ENCODE measurements around the gene BMPR1B.

DNA sequence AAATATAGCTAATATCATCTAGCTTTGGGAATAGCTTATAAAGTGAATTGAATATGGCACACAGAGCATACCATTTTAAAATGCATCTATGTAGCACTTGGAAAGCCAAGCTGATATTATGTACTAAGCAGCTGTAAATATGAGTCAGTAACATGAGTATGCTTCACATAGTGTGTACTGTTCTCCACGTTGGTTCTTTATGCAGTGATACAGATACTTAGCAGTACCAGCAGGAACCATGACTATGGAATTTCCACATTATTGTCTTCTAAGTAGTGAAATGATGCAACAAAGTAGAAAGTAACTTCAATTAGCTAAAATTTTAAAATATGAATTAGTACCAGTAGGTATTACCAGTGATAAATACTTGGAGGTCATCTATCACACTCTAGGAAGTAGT is 320.1 kb downstream of the BMPR1B start:
- TF ChIP-seq CTCF (IDR thresholded peaks at IDR 0.05 in 2 of 3, conservative IDR thresholded peaks at IDR 0.05 in 1 of 3; ENCODE audit: insufficient read depth in 2 of 3, low read depth in 1 of 3, low read length in 3 of 3) (no peak), KDM1A (IDR thresholded peaks at IDR 0.05) (no peak), BRCA1 (IDR thresholded peaks at IDR 0.05) (no peak), BRCA1 (CRISPR knock-in tag; IDR thresholded peaks at IDR 0.05) (no peak), ZFX (CRISPR knock-in tag; IDR thresholded peaks at IDR 0.05) (no peak)
